GM23248 (cell line): ENCODE data around the gene CDC73. TPM values are rescaled to one million over a fixed set of nuclear protein-coding genes. Genes with fewer than 3 reads are reported as not detected.
"Not testable (repeated sequence)": the region's sequence is repeated elsewhere in the genome, so short reads cannot be mapped to it uniquely, and the experiment has no call there.

Experiments used
- DNase-seq: peaks from one replicate; pipeline ENCODE4 v3.0.0-alpha.2; 2015
- H2AFZ ChIP-seq: fragments of 200-600 bp; sonication (generic); 2 replicates; pipeline ENCODE4 v1.6.1; 2016; ENCODE audit warnings: antibody characterized with exemption
- H3F3A ChIP-seq: fragments of 200-600 bp; sonication (generic); 2 replicates; pipeline ENCODE4 v1.6.1; 2016; ENCODE audit warnings: mild to moderate bottlenecking, antibody characterized with exemption, mixed run types; ENCODE audit not compliant: insufficient read depth
- H3K27ac ChIP-seq: fragments of 200-600 bp; sonication (generic); 2 replicates; pipeline ENCODE4 v1.5.1; 2016; ENCODE audit warnings: mild to moderate bottlenecking
- H3K27me3 ChIP-seq: fragments of 200-600 bp; sonication (generic); replicated peaks from 2 replicates; pipeline ENCODE4 v1.6.1; 2016; ENCODE audit warnings: mild to moderate bottlenecking; ENCODE audit not compliant: insufficient read depth
- H3K36me3 ChIP-seq: fragments of 200-600 bp; sonication (generic); 2 replicates; pipeline ENCODE4 v1.6.1; 2016; ENCODE audit warnings: low read depth, mild to moderate bottlenecking
- H3K4me1 ChIP-seq: fragments of 200-600 bp; sonication (generic); 2 replicates; pipeline ENCODE4 v1.6.1; 2016; ENCODE audit warnings: mild to moderate bottlenecking; ENCODE audit not compliant: insufficient read depth
- H3K4me2 ChIP-seq: fragments of 200-600 bp; sonication (generic); one replicate; pipeline ENCODE4 v1.6.1; 2016; ENCODE audit warnings: mild to moderate bottlenecking; ENCODE audit not compliant: unreplicated experiment
- H3K4me3 ChIP-seq: fragments of 200-600 bp; sonication (generic); 2 replicates; pipeline ENCODE4 v1.5.1; 2016; ENCODE audit warnings: mild to moderate bottlenecking
- H3K79me2 ChIP-seq: fragments of 200-600 bp; sonication (generic); 2 replicates; pipeline ENCODE4 v1.6.1; 2016; ENCODE audit warnings: mild to moderate bottlenecking; ENCODE audit not compliant: insufficient read depth
- H3K9ac ChIP-seq: fragments of 200-600 bp; sonication (generic); 2 replicates; pipeline ENCODE4 v1.6.1; 2016; ENCODE audit warnings: mild to moderate bottlenecking
- H3K9me2 ChIP-seq: fragments of 200-600 bp; sonication (generic); 2 replicates; pipeline ENCODE4 v1.6.1; 2016; ENCODE audit warnings: mixed run types, mild to moderate bottlenecking, moderate library complexity; ENCODE audit not compliant: insufficient read depth
- H3K9me3 ChIP-seq: fragments of 200-600 bp; sonication (generic); one replicate; pipeline ENCODE4 v1.6.1; 2017; ENCODE audit warnings: low read depth
- H4K20me1 ChIP-seq: fragments of 200-600 bp; sonication (generic); 2 replicates; pipeline ENCODE4 v1.6.0; 2016; ENCODE audit not compliant: insufficient read depth
- EZH2 ChIP-seq: fragments of 200-600 bp; sonication (generic); IDR thresholded peaks from 2 replicates; pipeline ENCODE4 v1.6.1; 2018; ENCODE audit warnings: antibody characterized with exemption, mild to moderate bottlenecking; ENCODE audit not compliant: insufficient read depth, poor library complexity, severe bottlenecking
- EZH2phosphoT487 ChIP-seq: fragments of 200-600 bp; sonication (generic); IDR thresholded peaks from 2 replicates; pipeline ENCODE4 v1.6.1; 2018; ENCODE audit warnings: antibody characterized with exemption, moderate library complexity, mild to moderate bottlenecking, low read depth; ENCODE audit not compliant: insufficient read depth
- WGBS, 2 experiments: methylation state at CpG; one replicate each; pipeline ENCODE4 v1.1.6; 2015 to 2017; ENCODE audit warnings: low lambda C conversion rate in 2 of 2, low coverage in 1 of 2; ENCODE audit errors: missing lambda C conversion rate in 2 of 2; 5-methylcytosine and 5-hydroxymethylcytosine counted together
- in situ Hi-C: fragments of 300-500 bp; cut with MboI; formaldehyde crosslinking; loops from 2 replicates; pipeline ENCODE4 v1.15.0; 2020
- polyA plus RNA-seq: library from polyadenylated mRNA; unstranded; fragments of >200 nt; fragmentation: Nextera tagmentation; extraction: Ambion mirVana; gene quantifications from 2 replicates; pipeline ENCODE4 v1.2.1, GENCODE V29; 2016
- total RNA-seq: library from RNA; depleted of rRNA; stranded (reverse); fragments of >200 nt; shearing (Covaris generic); gene quantifications from 2 replicates; pipeline ENCODE4 v1.2.3, GENCODE V29; 2014

Gene CDC73
- total and polyA plus RNA-seq, 2 experiments from 2014 or later, result 29.1 to 50.9 TPM

GRCh38 chr1:193260896-193261295, 139.1 kb downstream of the CDC73 start:
- Histone ChIP-seq H3K4me3 (no peak overlapping the region), H3K27me3 (no peaks in the 10 kb centered on the region), H3K9me3 (no peaks in the 10 kb centered on the region), H3K36me3 (peaks cover 20% of the 10 kb centered on the region; the same call in 1 of the 2 replicates), H4K20me1 (no peaks in the 10 kb centered on the region), H2AFZ (no peak overlapping the region), H3K9ac (no peak overlapping the region), H3K79me2 (no peaks in the 10 kb centered on the region), H3F3A (peaks cover 24% of the 10 kb centered on the region), H3K4me2 (no peak overlapping the region), H3K4me1 (no peaks in the 10 kb centered on the region), H3K9me2 (no peaks in the 10 kb centered on the region), H3K27ac (no peak overlapping the region)
- no peak for DNase-seq
- no peak for TF ChIP-seq EZH2phosphoT487
- no peak for TF ChIP-seq EZH2
- in situ Hi-C loops, result no loop called here

DNA sequence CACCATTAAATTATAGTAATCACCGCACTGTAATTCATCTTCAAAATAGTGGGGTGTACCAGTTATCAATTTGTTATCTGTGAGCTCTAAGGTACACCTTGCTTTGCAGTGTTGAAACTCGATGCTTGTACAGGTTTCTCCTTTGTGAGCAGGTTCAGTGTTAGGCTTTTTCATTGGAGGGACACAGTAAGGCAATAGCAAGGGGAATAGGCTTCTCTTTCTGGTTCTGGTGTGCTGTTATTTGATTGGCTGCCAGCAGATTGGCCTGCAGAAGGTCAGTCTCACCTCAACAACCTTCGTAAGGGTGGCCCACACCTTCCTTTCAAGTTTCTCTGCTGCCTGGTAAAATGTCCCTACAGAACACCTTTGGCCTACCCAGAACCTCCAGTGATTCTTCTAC, 140.8 kb downstream of the CDC73 start:
- in situ Hi-C loops, result no loop called here
- Histone ChIP-seq H3F3A (peaks cover 24% of the 10 kb centered on the region), H3K4me1 (no peaks in the 10 kb centered on the region), H3K27ac (no peak overlapping the region), H3K9ac (no peak overlapping the region), H3K27me3 (no peaks in the 10 kb centered on the region), H3K9me2 (no peaks in the 10 kb centered on the region), H3K4me3 (no peak overlapping the region), H4K20me1 (no peaks in the 10 kb centered on the region), H3K36me3 (peaks cover 16% of the 10 kb centered on the region; the same call in 1 of the 2 replicates), H3K9me3 (no peaks in the 10 kb centered on the region), H3K4me2 (no peak overlapping the region), H2AFZ (no peak overlapping the region), H3K79me2 (no peaks in the 10 kb centered on the region)
- TF ChIP-seq EZH2phosphoT487, result no peak
- no peak for TF ChIP-seq EZH2
- DNase-seq, result no peak
- 99 to 100% methylated on average over 3 of the region's 3 CpGs for WGBS, 2 experiments

GRCh38 chr1:193264313-193265065, 142.7 kb downstream of the CDC73 start:
- Histone ChIP-seq H3F3A (peaks cover 24% of the 10 kb centered on the region), H3K27me3 (no peaks in the 10 kb centered on the region), H3K4me3 (no peak overlapping the region), H4K20me1 (no peaks in the 10 kb centered on the region), H3K4me2 (no peak overlapping the region), H3K36me3 (peaks cover 8% of the 10 kb centered on the region; the same call in 1 of the 2 replicates), H2AFZ (no peak overlapping the region), H3K9me2 (peaks cover 3% of the 10 kb centered on the region; the same call in 1 of the 2 replicates), H3K27ac (0 out of 2 replicates have a peak overlapping the region, but pooled peaks have one; percentile 9), H3K9me3 (no peaks in the 10 kb centered on the region), H3K4me1 (no peaks in the 10 kb centered on the region), H3K79me2 (no peaks in the 10 kb centered on the region), H3K9ac (no peak overlapping the region)
- no peak for TF ChIP-seq EZH2phosphoT487
- TF ChIP-seq EZH2, result no peak
- in situ Hi-C loops, result no loop called here
- 30 to 35% methylated on average over 4 of the region's 4 CpGs for WGBS, 2 experiments
- peak; percentile 56 for DNase-seq

GRCh38 chr1:193265716-193266115, 143.9 kb downstream of the CDC73 start:
- Histone ChIP-seq H3K9me3 (no peaks in the 10 kb centered on the region), H3K9me2 (peaks cover 3% of the 10 kb centered on the region; the same call in 1 of the 2 replicates), H3F3A (peaks cover 27% of the 10 kb centered on the region), H3K79me2 (no peaks in the 10 kb centered on the region), H3K9ac (no peak overlapping the region), H3K36me3 (peaks cover 6% of the 10 kb centered on the region; the same call in 1 of the 2 replicates), H3K4me1 (no peaks in the 10 kb centered on the region; the same call in 1 of the 2 replicates), H4K20me1 (no peaks in the 10 kb centered on the region), H2AFZ (no peak overlapping the region), H3K27ac (no peak overlapping the region), H3K4me2 (no peak overlapping the region), H3K4me3 (no peak overlapping the region), H3K27me3 (no peaks in the 10 kb centered on the region)
- no peak for DNase-seq
- in situ Hi-C loops, result no loop called here
- WGBS, 2 experiments, result 98 to 100% methylated on average over 1 of the region's 1 CpG
- TF ChIP-seq EZH2phosphoT487 (no peak), EZH2 (no peak)

- H3K9me3 ChIP-seq, H3K4me1 ChIP-seq, H3K27ac ChIP-seq, DNase-seq, H4K20me1 ChIP-seq, H3K9me2 ChIP-seq, H3K27me3 ChIP-seq, H3K36me3 ChIP-seq, H3K79me2 ChIP-seq, H3K4me3 ChIP-seq, in situ Hi-C loops, H3K9ac ChIP-seq, H3K4me2 ChIP-seq, H2AFZ ChIP-seq: not testable (repeated sequence)
- H3F3A ChIP-seq, result peaks cover 29% of the 10 kb centered on the region
- WGBS, 2 experiments, result 97 to 99% methylated on average over 7 of the region's 7 CpGs
Observed at GRCh38 chr1:193266794-193267193, 145.0 kb downstream of the CDC73 start.
